HG02943 (cell line): ENCODE results near the gene LENEP.

Source experiments
- ATAC-seq: cut with Tn5 transposase; IDR thresholded peaks from one replicate; pipeline ENCODE4 v1.9.1; 2021; ENCODE audit warnings: mild to moderate bottlenecking, low read depth, moderate library complexity; ENCODE audit not compliant: unreplicated experiment

Gene LENEP

GRCh38 chr1:155022136-155022926 is 28.9 kb downstream of the LENEP start:
- ATAC-seq: no peak

GRCh38 chr1:155022927-155023236 is 29.5 kb downstream of the LENEP start:
- no peak for ATAC-seq

GRCh38 chr1:155023627-155024026 is 30.2 kb downstream of the LENEP start:
- ATAC-seq: no peak

GRCh38 chr1:155024315-155024714 is 30.9 kb downstream of the LENEP start:
- no peak for ATAC-seq

GRCh38 chr1:155026154-155026553 is 32.8 kb downstream of the LENEP start:
- ATAC-seq: no peak

- ATAC-seq: no peak
Observed at GRCh38 chr1:155026588-155026987, 33.2 kb downstream of the LENEP start.

- ATAC-seq: no peak
Observed at GRCh38 chr1:155029513-155030242, 36.3 kb downstream of the LENEP start.

GRCh38 chr1:155030243-155030795 is 36.9 kb downstream of the LENEP start:
- ATAC-seq: no peak

GRCh38 chr1:155030899-155031298 is 37.5 kb downstream of the LENEP start:
- ATAC-seq: no peak

GRCh38 chr1:155032886-155033285 is 39.5 kb downstream of the LENEP start:
- no peak for ATAC-seq

- ATAC-seq: no peak
Observed at GRCh38 chr1:155033524-155033923, 40.1 kb downstream of the LENEP start, which contains the start of the genes DCST1 and DCST2. DCST1 (plus strand) TSS chr1:155033824; CDS start chr1:155034037, 213 bp downstream. DCST2 (minus strand) TSS chr1:155033781; CDS start chr1:155033701, 80 bp downstream.

- no peak for ATAC-seq
Observed at GRCh38 chr1:155034318-155035208, 41.2 kb downstream of the LENEP start.

- no peak for ATAC-seq
Observed at GRCh38 chr1:155035936-155036335, 42.5 kb downstream of the LENEP start.

GRCh38 chr1:155037043-155037442 is 43.7 kb downstream of the LENEP start:
- no peak for ATAC-seq

GRCh38 chr1:155037851-155038441 is 44.6 kb downstream of the LENEP start:
- no peak for ATAC-seq

- ATAC-seq: no peak
Observed at GRCh38 chr1:155038602-155039307, 45.4 kb downstream of the LENEP start.

- ATAC-seq: no peak
Observed at GRCh38 chr1:155039308-155039669, 45.9 kb downstream of the LENEP start.

- no peak for ATAC-seq
Observed at GRCh38 chr1:155040358-155041093, 47.1 kb downstream of the LENEP start.

- ATAC-seq: no peak
Observed at GRCh38 chr1:155042789-155043188, 49.4 kb downstream of the LENEP start.
